ENCODE results near the gene TAS2R30.
"Not testable (repeated sequence)": the region's sequence is repeated elsewhere in the genome, so short reads cannot be mapped to it uniquely, and the experiment has no call there.

The TAS2R30 gene

GRCh38 chr12:11111213-11111612 lies 23.2 kb downstream of the TAS2R30 start:
- not testable (repeated sequence) for H3K79me1 ChIP-seq (ENCODE audit: low read depth, low read length); H2BK5ac ChIP-seq (ENCODE audit: low read length); H2AK5ac ChIP-seq (ENCODE audit: low read depth, low read length); H3K23ac ChIP-seq (ENCODE audit: low read depth, low read length, poor library complexity); H2BK15ac ChIP-seq (ENCODE audit: low read length); H3K9ac ChIP-seq (ENCODE audit: low read depth, low read length, poor library complexity); H2BK12ac ChIP-seq (ENCODE audit: low read length); H2BK120ac ChIP-seq (ENCODE audit: low read depth, low read length); DNase-seq (ENCODE audit: low spot score); H3K18ac ChIP-seq (ENCODE audit: low read length); H3K27ac ChIP-seq (replicated peaks; ENCODE audit: low read length); H3K4me1 ChIP-seq (ENCODE audit: control insufficient read depth in 2 of 2, insufficient read depth in 1 of 2, low read depth in 1 of 2, low read length in 2 of 2); H3K4me2 ChIP-seq (ENCODE audit: insufficient read depth, low read length, poor library complexity, severe bottlenecking); H4K8ac ChIP-seq (ENCODE audit: low read depth, low read length); H4K91ac ChIP-seq (ENCODE audit: low read depth, low read length, poor library complexity); H3K4ac ChIP-seq (ENCODE audit: low read length); H3K14ac ChIP-seq (ENCODE audit: low read length); H3K4me3 ChIP-seq (ENCODE audit: low read length in 2 of 2); H3K27me3 ChIP-seq (ENCODE audit: control insufficient read depth in 3 of 3, insufficient read depth in 3 of 3, low read depth in 1 of 3, low read length in 3 of 3); H2AFZ ChIP-seq (ENCODE audit: low read length)
- H3K9me3 ChIP-seq (replicated peaks in 1 of 2; ENCODE audit: control insufficient read depth in 2 of 2, insufficient read depth in 1 of 2, low read depth in 1 of 2, low read length in 2 of 2), result peaks cover 3 to 33% of the 10 kb centered on the region in 2 donors
- WGBS, 2 donors (ENCODE audit: extremely low coverage in 2 of 2, insufficient read length in 2 of 2, insufficient replicate concordance in 1 of 2), result no CpG with 5 or more reads among the region's 1 CpG
- peaks cover 0 to 18% of the 10 kb centered on the region in 2 donors for H3K36me3 ChIP-seq (replicated peaks in 1 of 2; ENCODE audit: control insufficient read depth in 2 of 2, insufficient read depth in 2 of 2, low read length in 2 of 2)

GRCh38 chr12:11108862-11109261 lies 25.6 kb downstream of the TAS2R30 start:
- Histone ChIP-seq H3K4me2 (ENCODE audit: insufficient read depth, low read length, poor library complexity, severe bottlenecking) (no peak overlapping the region), H3K9me3 (replicated peaks in 1 of 2; ENCODE audit: control insufficient read depth in 2 of 2, insufficient read depth in 1 of 2, low read depth in 1 of 2, low read length in 2 of 2) (peaks cover 1 to 24% of the 10 kb centered on the region in 2 donors), H3K79me1 (ENCODE audit: low read depth, low read length) (peaks cover 5% of the 10 kb centered on the region), H2BK15ac (ENCODE audit: low read length) (no peak overlapping the region), H3K4me3 (ENCODE audit: low read length in 2 of 2) (no peak overlapping the region), H3K14ac (ENCODE audit: low read length) (no peak overlapping the region), H3K27me3 (ENCODE audit: control insufficient read depth in 3 of 3, insufficient read depth in 3 of 3, low read depth in 1 of 3, low read length in 3 of 3) (no peaks in the 10 kb centered on the region), H2BK120ac (ENCODE audit: low read depth, low read length) (no peak overlapping the region), H4K8ac (ENCODE audit: low read depth, low read length) (no peak overlapping the region), H3K4ac (ENCODE audit: low read length) (no peak overlapping the region), H2BK5ac (ENCODE audit: low read length) (no peak overlapping the region), H2AK5ac (ENCODE audit: low read depth, low read length) (no peak overlapping the region), H3K4me1 (ENCODE audit: control insufficient read depth in 2 of 2, insufficient read depth in 1 of 2, low read depth in 1 of 2, low read length in 2 of 2) (no peaks in the 10 kb centered on the region), H3K18ac (ENCODE audit: low read length) (no peak overlapping the region), H2BK12ac (ENCODE audit: low read length) (no peak overlapping the region), H4K91ac (ENCODE audit: low read depth, low read length, poor library complexity) (no peak overlapping the region), H2AFZ (ENCODE audit: low read length) (no peak overlapping the region), H3K9ac (ENCODE audit: low read depth, low read length, poor library complexity) (no peak overlapping the region), H3K23ac (ENCODE audit: low read depth, low read length, poor library complexity) (no peak overlapping the region), H3K36me3 (replicated peaks in 1 of 2; ENCODE audit: control insufficient read depth in 2 of 2, insufficient read depth in 2 of 2, low read length in 2 of 2) (peaks cover 0 to 24% of the 10 kb centered on the region in 2 donors), H3K27ac (replicated peaks; ENCODE audit: low read length) (no peak overlapping the region)
- DNase-seq (ENCODE audit: low spot score), result no peak
- no CpG with 5 or more reads among the region's 2 CpGs for WGBS, 2 donors (ENCODE audit: extremely low coverage in 2 of 2, insufficient read length in 2 of 2, insufficient replicate concordance in 1 of 2)

- Histone ChIP-seq H3K36me3 (replicated peaks in 1 of 2; ENCODE audit: control insufficient read depth in 2 of 2, insufficient read depth in 2 of 2, low read length in 2 of 2) (peaks cover 0 to 24% of the 10 kb centered on the region in 2 donors), H3K79me1 (ENCODE audit: low read depth, low read length) (peaks cover 5% of the 10 kb centered on the region), H4K91ac (ENCODE audit: low read depth, low read length, poor library complexity) (no peak overlapping the region), H3K9ac (ENCODE audit: low read depth, low read length, poor library complexity) (no peak overlapping the region), H3K27ac (replicated peaks; ENCODE audit: low read length) (no peak overlapping the region), H2BK5ac (ENCODE audit: low read length) (no peak overlapping the region), H2BK15ac (ENCODE audit: low read length) (no peak overlapping the region), H3K9me3 (replicated peaks in 1 of 2; ENCODE audit: control insufficient read depth in 2 of 2, insufficient read depth in 1 of 2, low read depth in 1 of 2, low read length in 2 of 2) (peaks cover 1 to 20% of the 10 kb centered on the region in 2 donors), H2BK12ac (ENCODE audit: low read length) (no peak overlapping the region), H4K8ac (ENCODE audit: low read depth, low read length) (no peak overlapping the region), H3K23ac (ENCODE audit: low read depth, low read length, poor library complexity) (no peak overlapping the region), H3K18ac (ENCODE audit: low read length) (no peak overlapping the region), H2AFZ (ENCODE audit: low read length) (no peak overlapping the region), H2BK120ac (ENCODE audit: low read depth, low read length) (no peak overlapping the region), H2AK5ac (ENCODE audit: low read depth, low read length) (no peak overlapping the region), H3K14ac (ENCODE audit: low read length) (no peak overlapping the region), H3K4ac (ENCODE audit: low read length) (no peak overlapping the region), H3K4me3 (ENCODE audit: low read length in 2 of 2) (no peak overlapping the region), H3K4me1 (ENCODE audit: control insufficient read depth in 2 of 2, insufficient read depth in 1 of 2, low read depth in 1 of 2, low read length in 2 of 2) (no peaks in the 10 kb centered on the region), H3K4me2 (ENCODE audit: insufficient read depth, low read length, poor library complexity, severe bottlenecking) (no peak overlapping the region), H3K27me3 (ENCODE audit: control insufficient read depth in 3 of 3, insufficient read depth in 3 of 3, low read depth in 1 of 3, low read length in 3 of 3) (no peaks in the 10 kb centered on the region)
- WGBS, 2 donors (ENCODE audit: extremely low coverage in 2 of 2, insufficient read length in 2 of 2, insufficient replicate concordance in 1 of 2), result no CpG with 5 or more reads among the region's 1 CpG
- no peak for DNase-seq (ENCODE audit: low spot score)
Measured at GRCh38 chr12:11107719-11108118, 26.7 kb downstream of the TAS2R30 start.

- Histone ChIP-seq H3K4ac (ENCODE audit: low read length) (no peak overlapping the region), H2AFZ (ENCODE audit: low read length) (no peak overlapping the region), H3K27ac (replicated peaks; ENCODE audit: low read length) (no peak overlapping the region), H3K18ac (ENCODE audit: low read length) (no peak overlapping the region), H3K4me1 (ENCODE audit: control insufficient read depth in 2 of 2, insufficient read depth in 1 of 2, low read depth in 1 of 2, low read length in 2 of 2) (no peaks in the 10 kb centered on the region), H2BK120ac (ENCODE audit: low read depth, low read length) (no peak overlapping the region), H3K79me1 (ENCODE audit: low read depth, low read length) (peaks cover 5% of the 10 kb centered on the region), H3K14ac (ENCODE audit: low read length) (no peak overlapping the region), H4K91ac (ENCODE audit: low read depth, low read length, poor library complexity) (no peak overlapping the region), H4K8ac (ENCODE audit: low read depth, low read length) (no peak overlapping the region), H3K4me2 (ENCODE audit: insufficient read depth, low read length, poor library complexity, severe bottlenecking) (no peak overlapping the region), H2BK15ac (ENCODE audit: low read length) (no peak overlapping the region), H3K4me3 (ENCODE audit: low read length in 2 of 2) (no peak overlapping the region), H3K9ac (ENCODE audit: low read depth, low read length, poor library complexity) (no peak overlapping the region), H3K27me3 (ENCODE audit: control insufficient read depth in 3 of 3, insufficient read depth in 3 of 3, low read depth in 1 of 3, low read length in 3 of 3) (no peaks in the 10 kb centered on the region), H2AK5ac (ENCODE audit: low read depth, low read length) (no peak overlapping the region), H2BK5ac (ENCODE audit: low read length) (no peak overlapping the region), H2BK12ac (ENCODE audit: low read length) (no peak overlapping the region), H3K23ac (ENCODE audit: low read depth, low read length, poor library complexity) (no peak overlapping the region), H3K9me3 (replicated peaks in 1 of 2; ENCODE audit: control insufficient read depth in 2 of 2, insufficient read depth in 1 of 2, low read depth in 1 of 2, low read length in 2 of 2) (peaks cover 1 to 20% of the 10 kb centered on the region in 2 donors), H3K36me3 (replicated peaks in 1 of 2; ENCODE audit: control insufficient read depth in 2 of 2, insufficient read depth in 2 of 2, low read length in 2 of 2) (peaks cover 0 to 26% of the 10 kb centered on the region in 2 donors)
- WGBS, 2 donors (ENCODE audit: extremely low coverage in 2 of 2, insufficient read length in 2 of 2, insufficient replicate concordance in 1 of 2), result no CpG with 5 or more reads among the region's 2 CpGs
- DNase-seq (ENCODE audit: low spot score), result no peak
Measured at GRCh38 chr12:11106288-11106687, 28.2 kb downstream of the TAS2R30 start.

Measured in neuronal stem cell (in vitro differentiated cells).